ENCODE measurements around the gene E2F7.

- TF ChIP-seq CTCF (tag by site-specific recombination; IDR thresholded peaks at IDR 0.05) (no peak), ZNF121 (tag by site-specific recombination; IDR thresholded peaks at IDR 0.05) (no peak), ZSCAN23 (tag by site-specific recombination; IDR thresholded peaks at IDR 0.05) (no peak), ZNF792 (tag by site-specific recombination; IDR thresholded peaks at IDR 0.05) (no peak), YY1 (tag by site-specific recombination; IDR thresholded peaks at IDR 0.05) (no peak)
Measured at GRCh38 chr12:76998386-76998785, 67.0 kb downstream of the E2F7 start.
